ENCODE results near the gene SUMF1.

DNA sequence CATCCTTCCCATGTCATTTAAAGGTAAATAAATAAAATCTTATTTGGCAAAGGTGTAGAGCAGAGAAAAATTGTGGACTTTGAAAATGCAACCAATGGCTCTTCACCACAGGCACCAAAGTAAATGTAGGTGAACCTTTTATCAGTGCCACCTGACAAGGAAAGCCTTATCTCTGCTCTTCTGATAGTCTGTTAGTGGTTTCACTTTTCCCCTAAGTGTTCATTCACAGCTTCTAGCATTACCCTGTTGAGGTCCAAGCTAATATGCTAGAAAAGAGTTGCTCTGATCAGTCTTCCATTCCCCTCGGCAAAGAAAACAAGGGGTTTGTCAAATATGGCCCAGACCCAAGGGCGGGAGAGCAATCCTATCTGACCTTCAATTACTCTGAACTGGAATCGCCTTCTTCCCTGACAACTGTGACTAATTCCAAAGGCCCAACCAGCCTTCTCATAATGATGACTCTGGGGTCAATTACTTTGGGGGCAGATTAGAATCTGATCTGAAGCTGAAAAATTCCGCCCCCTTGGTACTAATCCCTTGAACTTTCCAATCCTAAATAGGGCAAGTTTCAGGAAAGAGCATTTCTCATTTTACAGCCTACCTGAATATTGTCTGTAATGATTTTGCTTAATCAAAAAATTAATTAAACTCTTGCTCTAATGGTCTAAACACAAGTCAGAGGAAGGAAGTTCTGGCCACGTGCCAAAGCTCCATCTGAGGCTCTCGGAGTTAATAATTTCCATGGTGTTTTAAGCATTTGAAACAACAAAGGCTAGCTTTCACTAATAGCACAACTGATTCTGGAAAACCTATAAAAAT lies 111.5 kb downstream of the SUMF1 start:
- no peak for TF ChIP-seq POLR2A (IDR thresholded peaks at IDR 0.05)
- TF ChIP-seq, protein P1, sequence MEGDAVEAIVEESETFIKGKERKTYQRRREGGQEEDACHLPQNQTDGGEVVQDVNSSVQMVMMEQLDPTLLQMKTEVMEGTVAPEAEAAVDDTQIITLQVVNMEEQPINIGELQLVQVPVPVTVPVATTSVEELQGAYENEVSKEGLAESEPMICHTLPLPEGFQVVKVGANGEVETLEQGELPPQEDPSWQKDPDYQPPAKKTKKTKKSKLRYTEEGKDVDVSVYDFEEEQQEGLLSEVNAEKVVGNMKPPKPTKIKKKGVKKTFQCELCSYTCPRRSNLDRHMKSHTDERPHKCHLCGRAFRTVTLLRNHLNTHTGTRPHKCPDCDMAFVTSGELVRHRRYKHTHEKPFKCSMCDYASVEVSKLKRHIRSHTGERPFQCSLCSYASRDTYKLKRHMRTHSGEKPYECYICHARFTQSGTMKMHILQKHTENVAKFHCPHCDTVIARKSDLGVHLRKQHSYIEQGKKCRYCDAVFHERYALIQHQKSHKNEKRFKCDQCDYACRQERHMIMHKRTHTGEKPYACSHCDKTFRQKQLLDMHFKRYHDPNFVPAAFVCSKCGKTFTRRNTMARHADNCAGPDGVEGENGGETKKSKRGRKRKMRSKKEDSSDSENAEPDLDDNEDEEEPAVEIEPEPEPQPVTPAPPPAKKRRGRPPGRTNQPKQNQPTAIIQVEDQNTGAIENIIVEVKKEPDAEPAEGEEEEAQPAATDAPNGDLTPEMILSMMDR (IDR thresholded peaks at IDR 0.05), result no peak
